Fibroblast of the aortic adventitia (primary cell): Measurements from ENCODE around the gene GAGE12J. TPM values are rescaled to one million over a fixed set of nuclear protein-coding genes. Genes with fewer than 3 reads are reported as not detected.

Source experiments
- total RNA-seq: library from RNA; depleted of rRNA; stranded (reverse); fragments of >200 nt; gene quantifications from 2 replicates; pipeline ENCODE4 v1.2.3, GENCODE V29; 2012; ENCODE audit warnings: low replicate concordance

Gene GAGE12J
- total RNA-seq, 1 donor: not detected

Other genes starting within 250 kb of the GAGE12J start
- gene PRAF2, start 248.0 kb upstream of the GAGE12J start, total RNA-seq: 2.6 and 17.8 TPM in 2 replicates
- 66.5 and 73.9 TPM in 2 replicates for gene WDR45, start 242.2 kb upstream of the GAGE12J start, total RNA-seq
- gene GPKOW, start 198.3 kb upstream of the GAGE12J start, total RNA-seq: 12.5 and 18.2 TPM in 2 replicates
- gene MAGIX, start 159.3 kb upstream of the GAGE12J start, total RNA-seq: 1.7 and 2.9 TPM in 2 replicates
- 8.7 and 93.2 TPM in 2 replicates for gene PLP2, start 150.1 kb upstream of the GAGE12J start, total RNA-seq
- gene PRICKLE3, start 135.7 kb upstream of the GAGE12J start, total RNA-seq: 2.9 and 5.0 TPM in 2 replicates
- 0.16 and 0.18 TPM in 2 replicates for gene SYP, start 121.8 kb upstream of the GAGE12J start, total RNA-seq
- gene CACNA1F, start 88.7 kb upstream of the GAGE12J start, total RNA-seq: not detected in 2 replicates
- 6.5 and 13.6 TPM in 2 replicates for gene CCDC22, start 86.6 kb upstream of the GAGE12J start, total RNA-seq
- gene FOXP3, start 57.3 kb upstream of the GAGE12J start, total RNA-seq: not detected in 2 replicates
- gene PPP1R3F, start 52.2 kb upstream of the GAGE12J start, total RNA-seq: 4.2 and 6.9 TPM in 2 replicates
- gene GAGE10, start 18.4 kb upstream of the GAGE12J start, total RNA-seq: not detected in 2 replicates
- not detected in 2 replicates for gene GAGE13, start 9.5 kb downstream of the GAGE12J start, total RNA-seq
- not detected in 2 replicates for gene GAGE12C, start 210.1 kb downstream of the GAGE12J start, total RNA-seq
- not detected in 2 replicates for gene GAGE12D, start 219.7 kb downstream of the GAGE12J start, total RNA-seq
- gene GAGE12E, start 229.3 kb downstream of the GAGE12J start, total RNA-seq: not detected in 2 replicates
- gene GAGE12F, start 238.8 kb downstream of the GAGE12J start, total RNA-seq: not detected in 2 replicates
- gene GAGE12G, start 248.4 kb downstream of the GAGE12J start, total RNA-seq: not detected in 2 replicates